Superior temporal gyrus (tissue), 1 donor: ENCODE results near the gene ZCWPW2.
A peak's percentile ranks its signal among the peaks of the same experiment; 100 is the strongest.

Source experiments
- DNase-seq: peaks from one replicate; pipeline ENCODE4 v3.0.0-alpha.2; 2016; ENCODE audit errors: extremely low spot score

The ZCWPW2 gene

GRCh38 chr3:28348629-28349468, at the start of gene ZCWPW2, which contains the start of gene AZI2:
Gene ZCWPW2 (plus strand): TSS chr3:28348721. CDS start chr3:28413069, 64,348 bp downstream.
Gene AZI2 (minus strand): TSS chr3:28348824. CDS start chr3:28340617, 8,207 bp downstream.
- DNase-seq = peak; percentile 92

- DNase-seq = no peak
Measured at GRCh38 chr3:28299705-28300104, 48.8 kb upstream of the ZCWPW2 start.

- no peak for DNase-seq
Measured at GRCh38 chr3:28300345-28300962, 48.1 kb upstream of the ZCWPW2 start.

GRCh38 chr3:28301688-28302087, 46.8 kb upstream of the ZCWPW2 start:
- no peak for DNase-seq

GRCh38 chr3:28308196-28308595, 40.3 kb upstream of the ZCWPW2 start:
- no peak for DNase-seq

GRCh38 chr3:28315711-28316110, 32.8 kb upstream of the ZCWPW2 start:
- no peak for DNase-seq

- no peak for DNase-seq
Measured at GRCh38 chr3:28316226-28316625, 32.3 kb upstream of the ZCWPW2 start.

- DNase-seq = no peak
Measured at GRCh38 chr3:28317438-28318022, 31.0 kb upstream of the ZCWPW2 start.

GRCh38 chr3:28320981-28321380, 27.5 kb upstream of the ZCWPW2 start:
- no peak for DNase-seq

GRCh38 chr3:28322464-28322863, 26.1 kb upstream of the ZCWPW2 start:
- no peak for DNase-seq

GRCh38 chr3:28326458-28326926, 22.0 kb upstream of the ZCWPW2 start:
- no peak for DNase-seq

- DNase-seq = peak; percentile 88
Measured at GRCh38 chr3:28328188-28329151, 20.1 kb upstream of the ZCWPW2 start.

GRCh38 chr3:28334552-28334951, 14.0 kb upstream of the ZCWPW2 start:
- DNase-seq = no peak

- no peak for DNase-seq
Measured at GRCh38 chr3:28335246-28335645, 13.3 kb upstream of the ZCWPW2 start.

GRCh38 chr3:28337230-28337629, 11.3 kb upstream of the ZCWPW2 start:
- no peak for DNase-seq

- no peak for DNase-seq
Measured at GRCh38 chr3:28343144-28343543, 5.4 kb upstream of the ZCWPW2 start.

GRCh38 chr3:28345690-28346089, 2.8 kb upstream of the ZCWPW2 start:
- peak; percentile 11 for DNase-seq

- DNase-seq = no peak
Measured at GRCh38 chr3:28347374-28348264, 902 bp upstream of the ZCWPW2 start.

- DNase-seq = peak; percentile 53
Measured at GRCh38 chr3:28348265-28348628, 274 bp upstream of the ZCWPW2 start.

- DNase-seq = no peak
Measured at GRCh38 chr3:28349469-28350000, 1.0 kb downstream of the ZCWPW2 start.
